ENCODE data around the gene C1orf122.

The C1orf122 gene

DNA sequence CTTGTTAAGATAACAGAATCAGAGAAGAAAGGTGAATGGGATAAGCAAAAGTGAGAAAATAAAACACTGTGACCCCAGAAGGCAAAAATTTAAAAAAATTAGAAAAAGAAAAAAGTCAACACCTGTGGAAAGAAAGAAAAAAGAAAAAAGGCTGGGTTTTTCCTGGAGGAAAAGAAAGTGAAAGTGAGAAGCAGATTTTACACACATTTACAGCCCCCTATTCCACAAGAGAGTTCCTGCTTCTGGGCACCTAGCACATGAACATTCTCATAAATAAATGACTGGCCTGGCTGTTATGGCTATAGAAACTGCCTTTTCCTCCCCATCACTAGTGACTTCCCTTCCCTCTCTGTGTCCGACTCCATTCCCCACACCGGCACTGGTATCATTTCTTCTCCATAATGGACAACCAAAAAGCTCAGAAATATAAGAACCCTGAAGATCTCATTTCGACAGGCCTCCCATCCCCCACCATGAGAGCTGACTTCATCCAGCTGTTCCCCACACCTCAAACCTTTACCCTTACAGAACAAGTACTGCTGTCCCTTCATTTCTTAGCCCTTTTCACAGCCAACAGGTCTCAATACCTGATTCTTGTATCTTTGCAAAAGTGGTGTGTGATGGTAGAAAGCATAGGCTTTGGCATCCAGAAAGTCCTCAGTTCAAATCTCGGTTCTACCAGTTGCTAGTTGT lies 39.2 kb downstream of the C1orf122 start:
- DNase-seq = no peak

DNA sequence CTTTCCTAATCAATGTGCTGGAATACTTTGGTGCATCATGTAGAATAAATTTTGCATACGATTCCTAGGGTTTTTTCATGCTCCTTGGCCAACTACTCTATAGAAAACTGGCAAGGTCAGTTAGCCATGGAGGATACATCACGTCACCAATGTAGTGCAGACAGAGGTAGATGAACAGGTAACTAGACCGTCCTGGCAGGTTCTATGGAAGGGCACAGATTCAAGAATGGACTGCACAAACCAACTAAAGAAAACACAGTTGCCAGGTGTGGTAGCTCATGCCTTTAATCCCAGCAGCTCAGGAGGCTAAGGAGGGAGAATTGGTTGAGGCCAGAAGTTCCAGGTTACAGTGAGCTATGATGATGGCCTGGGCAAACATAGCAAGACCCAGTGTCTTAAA lies 41.9 kb downstream of the C1orf122 start:
- no peak for DNase-seq

DNA sequence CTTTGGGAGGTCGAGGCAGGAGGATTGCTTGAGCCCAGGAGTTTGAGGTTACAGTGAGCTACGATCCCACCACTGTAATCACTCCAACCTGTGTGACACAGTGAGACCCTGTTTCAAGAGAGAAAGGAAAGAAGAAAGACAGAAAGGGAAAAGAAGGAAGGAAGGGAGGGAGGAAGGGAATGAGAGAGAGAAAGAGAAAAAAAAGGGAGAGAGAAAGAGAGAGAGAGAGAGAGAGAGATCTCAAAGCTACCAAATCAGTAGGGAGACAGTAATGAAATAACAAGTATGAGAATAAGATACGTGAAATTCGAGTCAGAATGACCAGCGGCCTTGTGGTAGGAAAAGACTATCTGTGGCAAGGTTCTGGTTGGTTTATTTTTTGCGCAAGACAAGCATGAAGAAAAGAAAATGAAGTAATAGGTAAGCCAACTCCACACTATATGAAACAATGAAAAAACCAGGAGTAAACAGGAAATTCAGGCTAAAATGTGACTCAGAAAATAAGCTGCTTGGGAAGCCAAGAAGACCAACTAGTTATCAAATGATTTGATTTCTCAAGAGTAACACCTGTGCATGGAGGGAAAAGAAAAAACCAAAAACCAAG lies 42.9 kb downstream of the C1orf122 start:
- no peak for DNase-seq

DNA sequence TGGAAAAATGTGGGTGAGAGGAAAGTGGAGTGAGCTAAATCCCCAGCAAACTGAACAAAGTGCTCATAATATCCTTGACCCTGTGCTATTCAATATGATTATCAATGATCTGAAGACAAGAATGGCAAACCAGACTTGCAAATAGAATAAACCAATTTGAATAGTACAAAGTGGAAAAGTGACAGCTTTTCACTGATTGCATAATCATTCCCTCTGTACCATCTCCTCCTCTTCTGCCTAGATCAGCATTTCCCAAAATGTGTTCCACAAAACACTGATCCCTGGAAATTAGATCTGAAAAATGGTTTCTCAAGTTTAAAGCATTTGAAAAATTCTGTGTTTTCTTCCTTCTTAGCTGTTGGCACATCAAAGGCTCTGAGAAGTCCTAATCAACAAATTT lies 43.7 kb downstream of the C1orf122 start:
- DNase-seq = no peak

DNA sequence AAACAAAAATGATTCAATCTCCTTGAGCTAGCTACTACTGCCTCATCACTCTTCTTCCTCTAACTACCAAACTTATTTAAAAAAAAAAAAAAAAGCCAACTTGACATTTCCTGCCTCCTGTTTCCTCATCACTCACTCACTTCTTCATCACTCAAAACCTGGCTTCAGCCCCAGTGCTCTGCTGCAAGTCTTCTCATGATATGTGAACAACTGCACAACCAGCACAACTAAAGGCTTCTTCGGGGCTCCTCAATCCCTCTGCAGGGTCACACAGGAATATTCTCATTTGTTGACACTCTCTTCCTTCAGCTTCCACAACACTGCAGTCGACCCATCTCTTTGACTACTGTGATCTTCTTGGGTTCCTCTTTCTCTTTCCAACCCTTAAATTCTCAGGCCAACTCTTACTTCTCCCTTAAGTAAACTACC lies 44.2 kb downstream of the C1orf122 start:
- no peak for DNase-seq

DNA sequence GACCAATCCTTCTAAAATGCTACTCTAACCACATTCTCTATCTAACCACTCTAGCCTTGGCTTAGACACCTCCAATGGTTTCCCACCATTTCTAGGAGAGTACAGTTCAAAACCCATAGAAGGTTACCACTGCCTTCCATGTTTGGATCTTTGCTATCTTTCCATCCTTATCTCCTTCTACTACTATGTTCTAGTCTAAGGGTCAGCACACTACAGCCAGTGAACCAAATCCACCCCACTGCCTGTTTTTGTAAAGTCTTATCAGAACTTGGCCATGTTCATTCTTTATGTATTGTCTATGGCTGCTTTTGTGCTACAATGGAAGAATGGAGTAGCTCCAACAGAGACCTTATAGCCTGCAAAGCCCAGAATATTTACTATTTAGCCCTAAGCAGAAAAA lies 45.6 kb downstream of the C1orf122 start:
- DNase-seq = no peak

DNA sequence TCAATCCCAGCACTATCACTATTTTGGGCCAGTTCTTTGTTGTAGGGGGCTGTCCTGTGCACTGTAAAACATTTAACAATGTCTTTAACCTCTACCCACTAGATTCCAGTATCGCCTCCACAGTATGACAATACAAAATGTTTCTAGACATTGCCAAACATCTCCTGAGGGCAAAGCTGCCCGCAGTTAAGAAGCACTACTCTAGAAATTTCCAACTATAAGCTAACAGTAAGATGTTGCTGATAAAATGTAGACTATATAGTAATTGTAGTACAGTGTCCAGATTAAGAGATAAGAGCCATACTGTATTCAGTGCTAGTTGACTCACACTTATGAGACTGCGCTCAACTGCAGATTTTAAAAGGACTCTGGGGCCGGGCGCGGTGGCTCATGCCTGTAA lies 46.8 kb downstream of the C1orf122 start:
- no peak for DNase-seq
